Measurements from ENCODE around the gene CEP192.

Gene CEP192

GRCh38 chr18:13103366-13103765 lies 112.2 kb downstream of the CEP192 start:
- no peak for DNase-seq

GRCh38 chr18:13105059-13105458 lies 113.9 kb downstream of the CEP192 start:
- no peak for DNase-seq

GRCh38 chr18:13107074-13107473 lies 115.9 kb downstream of the CEP192 start:
- no peak for DNase-seq

GRCh38 chr18:13108330-13108729 lies 117.2 kb downstream of the CEP192 start:
- DNase-seq: no peak

GRCh38 chr18:13110559-13110958 lies 119.4 kb downstream of the CEP192 start:
- DNase-seq: no peak

GRCh38 chr18:13112982-13113381 lies 121.8 kb downstream of the CEP192 start:
- DNase-seq: no peak

GRCh38 chr18:13120255-13120654 lies 129.1 kb downstream of the CEP192 start:
- no peak for DNase-seq

GRCh38 chr18:13120983-13121441 lies 129.8 kb downstream of the CEP192 start:
- DNase-seq: no peak

DNA sequence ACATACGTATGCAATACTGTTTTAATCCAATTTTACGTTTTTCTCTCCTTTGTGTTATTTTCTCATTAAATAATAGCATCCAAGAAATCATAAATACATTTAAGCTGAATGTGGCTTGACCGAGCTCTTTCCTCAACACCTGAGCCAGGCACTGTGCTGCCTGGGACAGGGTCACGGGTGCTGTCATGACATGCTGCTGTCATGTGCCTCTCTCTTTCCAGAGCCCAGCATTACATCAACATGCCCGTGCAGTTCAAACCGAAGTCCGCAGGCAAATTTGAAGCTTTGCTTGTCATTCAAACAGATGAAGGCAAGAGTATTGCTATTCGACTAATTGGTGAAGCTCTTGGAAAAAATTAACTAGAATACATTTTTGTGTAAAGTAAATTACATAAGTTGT lies 133.2 kb downstream of the CEP192 start:
- DNase-seq: no peak

- no peak for DNase-seq
These were observed 134.0 kb downstream of the CEP192 start for GRCh38 chr18:13125191-13125590.

DNA sequence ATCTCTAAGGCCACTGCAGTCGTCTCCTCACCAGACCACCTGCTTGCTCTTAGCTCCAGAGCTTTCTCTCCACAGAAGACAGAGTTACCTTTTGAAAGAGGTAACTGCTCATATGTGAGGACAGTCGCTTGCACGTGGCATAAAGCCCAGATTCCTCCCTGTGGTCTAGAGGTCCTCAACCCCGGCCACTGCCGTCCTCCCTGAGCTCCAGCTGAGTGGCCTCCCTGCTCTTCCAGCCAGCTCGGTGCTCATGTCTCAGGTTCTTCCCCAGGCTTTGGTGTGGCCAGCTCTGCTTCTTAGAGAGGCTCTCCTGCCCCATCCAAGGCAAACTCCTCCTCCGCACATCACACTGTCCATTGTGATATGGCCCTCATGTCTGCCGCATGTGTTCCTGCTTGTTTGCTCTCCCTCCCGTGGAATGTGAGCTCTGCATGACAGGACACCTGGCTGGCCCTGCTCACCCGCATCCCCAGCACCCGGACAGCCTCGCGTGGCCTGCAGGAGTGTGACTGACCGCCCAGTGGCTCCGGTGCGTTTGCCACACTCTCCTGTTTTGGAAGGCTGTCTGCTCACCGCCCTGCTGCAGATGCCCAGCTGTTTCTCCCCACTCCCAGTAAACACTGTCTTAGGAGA lies 135.9 kb downstream of the CEP192 start:
- no peak for DNase-seq

- no peak for DNase-seq
These were observed 140.1 kb downstream of the CEP192 start for GRCh38 chr18:13131283-13131682.

GRCh38 chr18:13134551-13135401 lies 143.6 kb downstream of the CEP192 start:
- DNase-seq: no peak

- DNase-seq: peak; percentile 77
These were observed 145.1 kb downstream of the CEP192 start for GRCh38 chr18:13136056-13136903.

- peak; percentile 54 for DNase-seq
These were observed 145.9 kb downstream of the CEP192 start for GRCh38 chr18:13136904-13137669.

DNA sequence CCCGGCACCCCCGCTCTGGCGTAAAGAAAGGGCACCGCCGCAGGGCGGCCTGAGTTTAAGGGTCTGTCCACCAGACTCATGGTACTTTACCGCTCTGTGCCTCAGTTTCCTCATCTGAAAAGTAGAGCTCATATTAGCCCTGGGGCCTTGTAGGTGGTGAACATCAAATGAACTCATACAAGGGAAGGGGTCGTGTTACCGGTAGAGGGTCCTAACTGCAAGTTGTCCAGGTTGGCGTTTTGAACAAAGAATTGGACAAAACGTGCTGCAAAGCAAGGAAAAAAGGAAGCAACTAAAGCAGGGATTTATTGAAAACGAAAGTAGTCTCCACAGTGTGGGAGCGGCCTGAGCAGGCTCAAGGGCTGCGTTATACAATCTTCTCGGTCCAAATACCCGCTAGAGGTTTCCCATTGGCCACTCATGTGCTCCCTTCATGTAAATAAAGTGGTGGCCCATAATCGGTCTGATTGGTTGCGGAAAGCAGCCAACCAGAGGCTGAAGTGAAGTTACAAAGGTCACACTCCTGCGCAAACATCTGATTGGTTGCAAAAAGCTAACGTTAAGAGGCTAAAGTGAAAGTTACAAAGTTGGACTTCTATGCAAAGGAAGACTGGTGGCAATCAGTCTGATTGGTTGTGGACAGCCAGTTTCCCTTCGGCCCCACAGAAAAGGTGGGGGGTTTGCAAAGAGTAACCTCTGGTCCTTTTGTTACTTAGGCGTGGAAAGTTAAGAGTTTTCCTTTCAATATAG lies 146.7 kb downstream of the CEP192 start:
- DNase-seq: peak; percentile 54

DNA sequence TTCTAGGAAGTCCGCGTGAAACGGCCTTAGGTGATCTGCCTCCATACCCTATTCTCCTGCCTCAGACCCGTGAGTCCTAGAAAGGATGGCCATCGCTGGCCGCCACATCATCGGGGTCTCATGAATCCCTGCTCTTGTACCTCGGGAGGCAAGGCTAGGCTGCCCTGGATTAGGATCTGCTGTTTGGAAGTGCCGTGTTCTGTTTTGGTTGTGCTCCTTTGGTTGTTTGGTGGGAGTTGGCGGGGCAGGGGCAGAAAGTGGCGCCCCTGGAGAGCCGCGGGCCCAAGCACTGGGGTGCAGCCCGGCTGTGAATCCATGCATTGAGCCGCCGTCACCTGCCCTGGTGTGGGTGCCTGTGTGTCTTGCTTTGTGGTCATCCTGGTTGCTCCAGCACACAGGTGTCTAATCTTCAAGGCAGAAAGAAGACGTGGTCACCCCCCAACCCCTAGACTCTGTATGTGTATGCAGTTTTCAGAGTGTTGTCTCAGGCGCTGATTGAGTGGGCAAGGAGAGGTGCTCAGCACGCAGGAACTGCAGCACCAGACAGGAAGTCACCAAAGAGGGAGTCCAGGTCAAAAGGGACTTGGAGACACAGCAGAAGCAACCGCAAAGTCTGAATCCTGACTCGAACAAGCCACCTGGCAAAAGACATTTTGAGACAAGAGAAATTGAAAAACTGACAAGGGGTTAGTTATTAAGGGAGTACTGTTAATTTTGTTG lies 147.4 kb downstream of the CEP192 start:
- DNase-seq: no peak

GRCh38 chr18:13139885-13140450 lies 148.8 kb downstream of the CEP192 start:
- DNase-seq: no peak

DNA sequence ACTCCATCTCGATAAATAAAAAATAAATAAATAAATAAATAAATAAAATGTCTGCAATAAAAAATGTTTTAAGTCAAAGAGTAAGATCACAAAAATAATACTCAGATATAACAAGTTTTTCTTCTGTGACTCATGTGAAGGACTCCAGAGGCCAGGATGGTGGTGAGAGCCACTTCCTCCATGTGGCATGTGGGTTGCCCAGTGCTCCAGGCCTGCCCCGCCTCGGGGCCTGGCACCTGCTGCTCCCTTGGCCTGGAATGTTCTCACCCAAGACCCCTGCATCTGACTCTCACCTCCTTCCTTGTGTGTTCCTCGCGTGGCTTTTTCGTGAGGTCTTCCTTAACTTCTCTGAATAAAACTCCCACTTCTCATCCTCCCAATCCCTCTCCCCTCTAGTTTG lies 150.0 kb downstream of the CEP192 start:
- no peak for DNase-seq

DNA sequence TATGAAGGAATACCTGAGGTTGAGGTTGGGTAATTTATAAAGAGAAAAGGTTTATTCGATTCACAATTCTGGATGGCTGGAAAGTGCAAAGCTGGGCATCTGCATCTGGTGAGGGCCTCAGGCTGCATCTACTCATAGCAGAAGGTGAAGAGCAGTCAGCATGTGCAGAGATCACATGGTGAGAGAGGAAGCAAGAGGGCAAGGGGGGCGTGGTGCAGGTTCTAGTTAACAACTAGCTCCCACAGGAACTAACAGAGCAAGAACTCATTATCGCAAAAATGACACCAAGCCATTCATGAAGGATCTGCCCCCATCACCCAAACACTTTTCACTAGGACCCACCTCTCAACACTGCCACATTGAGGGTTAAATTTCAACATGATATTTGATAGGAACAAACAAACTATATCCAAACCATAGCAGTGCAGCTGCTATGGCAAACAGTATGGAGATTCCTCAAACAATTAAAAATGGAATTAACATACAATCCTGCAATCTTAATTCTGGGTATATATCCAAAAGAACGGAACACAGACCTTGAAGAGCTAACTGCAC lies 154.6 kb downstream of the CEP192 start:
- no peak for DNase-seq

All from stimulated activated CD8-positive, alpha-beta memory T cell treated with anti-CD3 and anti-CD28 coated beads, Interleukin-4, amount 100 ng/mL, for 48 hours (primary cell).